Posterior cingulate gyrus (tissue), 11 donors: Measurements from ENCODE around the gene TSHZ2.
"Not testable (repeated sequence)": the region's sequence is repeated elsewhere in the genome, so short reads cannot be mapped to it uniquely, and the experiment has no call there.

Source experiments
- DNase-seq, 10 donors: peaks; one replicate each; pipeline versions ENCODE4 v3.0.0 to v3.0.0-alpha.2; 2020 to 2021; ENCODE audit warnings: mixed read lengths in 3 of 10
- intact Hi-C: fragments of 100-400 bp; cut with DNase I; formaldehyde crosslinking; loops from one replicate; pipeline ENCODE4 v1.15.1; 2023

TSHZ2 gene

DNA sequence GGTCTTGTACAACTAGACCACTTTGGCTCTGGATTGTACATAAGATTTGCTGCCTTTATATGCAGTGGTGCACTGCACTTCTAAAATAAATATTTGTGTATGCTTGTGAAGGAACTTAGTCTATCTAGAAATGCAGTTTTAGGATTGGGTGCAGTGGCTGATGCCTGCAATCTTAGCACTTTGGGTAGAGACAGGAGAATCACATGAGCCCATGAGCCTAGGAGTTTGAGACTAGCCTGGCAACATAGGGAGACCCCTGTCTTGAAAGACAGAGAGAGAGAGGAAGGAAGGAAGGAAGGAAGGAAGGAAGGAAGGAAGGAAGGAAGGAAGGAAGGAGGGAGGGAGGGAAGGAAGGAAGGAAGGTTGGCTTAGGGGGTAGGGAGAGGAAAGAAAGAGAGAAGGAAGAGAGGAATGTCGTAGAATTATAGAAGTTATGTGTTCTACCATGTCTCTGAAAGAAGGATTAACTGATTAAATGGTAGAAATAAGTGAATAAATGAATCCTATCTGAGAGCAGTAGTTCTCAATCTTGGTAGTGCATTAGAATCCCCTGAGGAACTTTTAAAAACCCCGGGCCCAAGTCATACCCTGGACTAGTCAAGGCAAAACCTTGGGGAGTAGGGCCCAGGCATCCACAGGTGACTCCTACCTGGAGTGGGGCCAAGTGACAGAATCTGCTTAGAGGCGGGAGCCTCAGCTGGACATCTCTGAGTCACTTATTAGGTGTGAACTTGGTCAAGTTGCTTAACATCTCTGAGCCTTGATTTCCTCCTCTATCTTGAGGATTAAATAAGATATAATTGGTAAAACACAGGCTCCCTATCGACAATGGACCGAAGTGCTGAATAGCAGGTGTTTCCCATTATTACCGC, 491.2 kb downstream of the TSHZ2 start:
- intact Hi-C loops: no loop called here
- DNase-seq: no peak

DNA sequence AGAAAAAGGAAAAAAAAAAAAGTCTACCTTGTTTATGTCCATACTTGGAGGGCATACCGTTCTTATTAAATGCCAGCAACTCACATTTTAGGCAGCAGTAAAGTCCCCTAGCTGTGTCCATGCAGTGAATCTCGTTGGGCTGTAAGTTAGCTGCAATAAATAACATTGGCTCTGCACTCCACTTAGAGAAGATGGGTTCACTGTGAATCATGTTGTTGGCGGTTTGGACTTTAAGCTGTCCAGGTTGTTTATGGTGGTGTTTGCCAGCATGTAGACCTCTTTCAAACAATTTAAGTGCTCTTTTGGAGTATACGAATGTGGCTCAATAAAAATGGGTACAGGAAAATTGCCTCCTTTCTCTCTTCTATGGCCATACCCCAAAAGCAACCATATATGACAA, 494.1 kb downstream of the TSHZ2 start:
- intact Hi-C loops: no loop called here
- no peak for DNase-seq

GRCh38 chr20:53468587-53468986, 496.4 kb downstream of the TSHZ2 start:
- no peak for DNase-seq

GRCh38 chr20:53472859-53473258, 500.7 kb downstream of the TSHZ2 start:
- DNase-seq, intact Hi-C loops: not testable (repeated sequence)

More at GRCh38 chr20:53468587-53468986, 496.4 kb downstream of the TSHZ2 start:
- intact Hi-C loops: no loop called here

- intact Hi-C loops: no loop called here
- DNase-seq: no peak
These were observed 508.8 kb downstream of the TSHZ2 start for GRCh38 chr20:53480913-53481312.

DNA sequence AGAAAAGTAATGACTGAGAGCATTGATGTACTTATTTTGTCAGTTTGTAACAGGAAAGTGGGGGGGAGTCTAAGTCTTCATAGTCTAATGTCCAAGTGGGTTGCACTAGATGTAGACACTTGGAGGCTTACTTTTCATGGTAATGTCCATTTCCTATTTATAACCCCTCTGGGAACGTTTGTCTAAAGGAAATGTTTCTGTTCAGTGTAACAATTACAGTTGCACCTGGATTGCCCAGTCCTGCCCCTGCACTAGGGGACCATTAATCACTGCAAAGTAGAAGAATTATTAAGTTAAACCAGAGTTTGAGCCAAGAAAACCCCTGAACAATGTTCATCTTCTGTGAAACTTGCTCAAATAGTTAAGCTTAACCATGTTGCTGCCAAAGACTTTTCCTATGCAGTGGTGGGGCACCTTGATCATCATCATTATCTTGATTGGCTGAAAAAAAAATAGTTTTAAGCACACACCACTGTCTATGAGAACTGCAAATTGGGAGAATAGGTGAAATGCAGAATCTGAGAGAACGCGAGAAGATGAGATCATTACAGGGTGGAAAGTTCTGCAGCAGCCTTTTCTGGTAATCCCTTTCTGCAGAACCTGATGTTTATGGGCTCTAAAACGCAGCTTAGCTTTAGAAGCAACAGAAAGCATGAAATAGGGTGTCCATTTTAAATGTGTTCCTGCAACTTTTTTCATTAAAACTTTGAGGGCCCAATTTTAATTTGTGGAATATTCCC, 515.5 kb downstream of the TSHZ2 start:
- intact Hi-C loops: no loop called here
- no peak for DNase-seq

GRCh38 chr20:53488775-53489272, 516.7 kb downstream of the TSHZ2 start:
- no peak for DNase-seq
- intact Hi-C loops: no loop called here

GRCh38 chr20:53489528-53489927, 517.4 kb downstream of the TSHZ2 start:
- intact Hi-C loops: no loop called here
- DNase-seq: peak in 1 of 10 donors; percentile 58

GRCh38 chr20:53490620-53491019, 518.5 kb downstream of the TSHZ2 start:
- intact Hi-C loops: no loop called here
- no peak for DNase-seq

GRCh38 chr20:53491462-53491861, 519.3 kb downstream of the TSHZ2 start:
- intact Hi-C loops: no loop called here
- DNase-seq: no peak

- intact Hi-C loops: no loop called here
- DNase-seq: no peak
These were observed 520.1 kb downstream of the TSHZ2 start for GRCh38 chr20:53492212-53492611.

DNA sequence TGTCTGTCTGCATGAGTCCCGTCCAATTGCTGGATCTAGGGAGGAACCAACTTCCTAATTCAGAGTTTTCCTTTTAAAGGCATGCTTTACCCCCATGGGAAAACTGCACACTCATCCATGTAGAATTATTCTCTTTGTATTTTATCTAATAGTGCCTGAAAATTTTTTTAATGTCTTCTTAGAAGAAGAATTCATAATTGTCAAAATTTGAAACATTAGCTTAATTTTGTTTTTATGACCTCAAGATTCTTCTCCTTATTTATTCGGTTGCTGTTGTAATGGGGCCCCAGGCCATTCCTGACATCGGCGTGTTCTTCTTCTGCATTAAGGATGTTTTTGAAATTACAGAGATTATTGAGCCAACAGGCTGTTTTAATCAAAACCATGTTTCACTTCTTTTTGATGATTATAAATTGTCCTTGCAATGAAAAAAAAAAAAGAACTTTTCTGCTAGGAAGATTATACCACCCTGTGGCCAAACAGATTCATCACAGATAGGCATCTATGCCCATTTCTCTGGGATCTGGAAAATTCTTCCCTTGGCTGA, 521.2 kb downstream of the TSHZ2 start:
- no peak for DNase-seq
- intact Hi-C loops: no loop called here

- intact Hi-C loops: no loop called here
- no peak for DNase-seq
These were observed 522.6 kb downstream of the TSHZ2 start for GRCh38 chr20:53494753-53495152.

DNA sequence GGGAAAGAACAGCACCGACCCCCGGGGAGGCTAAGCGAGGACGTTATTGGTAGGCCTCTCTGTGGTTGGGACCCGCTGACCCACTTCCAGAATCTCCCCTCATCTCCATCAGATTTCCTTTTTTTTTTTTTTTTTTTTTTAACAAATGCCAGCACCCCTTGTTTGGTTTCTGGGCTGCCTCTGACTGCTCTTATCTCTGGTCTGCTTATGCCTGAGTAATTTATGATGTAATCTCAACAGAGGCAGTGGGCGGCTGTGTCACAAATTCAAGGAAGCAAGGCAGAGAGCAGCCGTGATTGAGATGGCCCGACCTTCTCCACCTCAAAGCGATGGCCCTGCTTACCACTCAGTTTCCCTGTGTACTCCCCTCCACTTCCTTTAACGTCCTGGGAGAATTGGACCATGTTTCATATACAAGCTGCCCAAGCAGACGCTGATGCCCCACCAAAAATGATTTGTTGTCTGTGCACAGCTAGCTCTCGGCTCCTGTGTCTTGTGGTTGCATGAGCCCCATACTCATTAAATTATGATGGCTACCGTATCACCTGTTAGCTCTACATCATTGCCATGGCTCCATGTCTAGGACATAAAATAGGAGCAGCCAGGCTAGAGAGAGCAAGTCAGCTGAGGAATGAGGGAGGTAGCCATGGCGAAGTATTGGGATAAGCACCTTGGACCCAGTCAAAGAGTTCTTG, 523.4 kb downstream of the TSHZ2 start:
- DNase-seq: no peak
- intact Hi-C loops: no loop called here

DNA sequence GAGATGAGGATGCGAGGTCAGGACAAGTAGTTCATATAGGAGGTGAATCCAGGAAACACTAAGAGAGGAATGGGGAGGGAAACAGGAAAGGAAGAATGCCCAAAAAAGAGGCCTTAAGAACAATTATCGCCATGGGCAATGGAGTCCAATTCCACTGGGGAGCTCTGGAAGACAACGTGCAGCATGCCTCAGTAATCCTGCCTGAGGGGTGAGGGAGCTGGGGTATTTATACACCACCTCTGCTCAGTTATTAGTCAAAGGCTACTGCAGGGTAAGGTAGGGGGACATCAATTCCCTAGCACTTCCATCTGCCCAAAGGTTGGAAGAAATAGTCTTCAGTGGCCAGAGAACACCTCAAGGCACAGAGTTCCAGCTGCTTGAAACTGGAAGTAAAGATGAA, 525.1 kb downstream of the TSHZ2 start:
- DNase-seq: no peak
- intact Hi-C loops: no loop called here

GRCh38 chr20:53498341-53498740, 526.2 kb downstream of the TSHZ2 start:
- intact Hi-C loops: no loop called here

DNA sequence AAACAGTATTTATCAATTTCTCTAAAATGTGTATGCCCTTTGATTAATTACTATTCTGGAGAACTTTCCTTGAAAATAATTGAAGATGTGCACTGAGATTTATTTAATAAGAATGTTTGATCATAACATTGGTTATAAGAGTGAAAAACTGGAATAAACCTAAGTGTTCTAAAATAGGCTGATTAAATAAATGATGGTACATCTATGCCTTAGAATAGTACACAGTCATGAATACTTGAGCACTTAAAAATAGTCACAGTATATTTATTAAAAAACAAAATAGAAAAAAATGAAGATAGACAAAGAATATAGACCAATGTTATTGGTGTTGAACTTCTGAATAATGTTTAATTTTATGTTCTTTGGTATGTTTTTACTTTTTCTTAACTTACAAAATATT, 528.5 kb downstream of the TSHZ2 start:
- intact Hi-C loops: no loop called here
- no peak for DNase-seq

More at GRCh38 chr20:53498341-53498740, 526.2 kb downstream of the TSHZ2 start:
- DNase-seq: no peak

DNA sequence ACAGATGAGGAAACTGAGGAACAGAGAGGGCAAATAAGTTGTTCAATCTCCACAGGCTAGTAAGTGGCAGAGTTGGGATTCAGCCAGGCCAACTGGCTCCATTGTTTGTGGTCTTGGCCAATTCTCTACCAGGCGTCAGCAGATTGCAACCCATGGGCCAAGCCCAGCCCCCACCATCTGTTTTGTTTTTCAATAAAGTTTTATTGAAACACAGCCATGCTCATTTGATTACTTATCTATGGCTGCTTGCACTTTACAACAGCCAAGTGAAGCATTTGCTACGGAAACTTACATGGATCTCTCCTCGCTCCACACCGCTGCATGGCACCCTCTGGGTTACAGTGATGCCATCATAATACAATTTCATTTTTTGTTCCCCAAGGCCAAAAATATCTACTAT, 530.7 kb downstream of the TSHZ2 start:
- no peak for DNase-seq
- intact Hi-C loops: no loop called here

DNA sequence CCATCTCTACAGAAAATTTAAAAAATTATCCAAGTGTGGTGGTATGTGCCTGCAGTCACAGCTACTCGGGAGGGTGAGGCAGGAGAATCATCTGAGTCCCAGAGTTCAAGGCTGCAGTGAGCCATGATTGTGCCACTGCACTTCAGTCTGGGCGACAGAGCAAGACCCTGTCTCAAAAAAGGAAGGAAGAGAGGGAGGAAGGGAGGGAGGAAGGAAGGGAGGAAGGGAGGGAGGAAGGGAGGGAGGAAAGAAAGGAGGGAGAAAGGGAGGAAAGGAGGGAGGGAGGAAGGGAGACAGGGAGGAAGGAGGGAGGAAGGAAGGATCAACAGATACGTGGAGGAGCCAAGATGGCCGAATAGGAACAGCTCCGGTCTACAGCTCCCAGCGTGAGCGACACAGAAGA, 531.4 kb downstream of the TSHZ2 start:
- no peak for DNase-seq
- intact Hi-C loops: no loop called here

- DNase-seq, intact Hi-C loops: not testable (repeated sequence)
These were observed 531.9 kb downstream of the TSHZ2 start for GRCh38 chr20:53504106-53504505.

DNA sequence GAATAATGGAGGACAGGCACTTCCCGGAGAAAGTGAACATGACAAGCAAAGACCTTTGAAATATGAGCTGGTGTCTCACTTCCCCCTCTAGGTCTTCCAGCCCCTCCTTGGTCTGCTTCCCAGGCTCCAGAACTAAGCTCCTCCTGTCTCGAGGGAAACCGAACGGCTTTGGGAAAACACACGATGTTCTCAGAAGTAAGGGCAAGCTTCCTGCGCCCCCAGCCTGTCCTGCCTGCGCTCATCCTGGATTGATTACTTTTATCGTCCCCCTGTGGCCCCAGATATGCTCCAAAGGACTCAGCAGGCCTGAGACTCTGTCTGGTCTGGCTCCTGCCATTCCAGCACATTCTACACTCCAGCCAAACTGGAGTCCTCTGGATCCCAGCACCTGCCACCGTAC, 538.1 kb downstream of the TSHZ2 start:
- DNase-seq: no peak
- intact Hi-C loops: no loop called here
